DND-41 (cell line): Measurements from ENCODE around the gene INO80.

Source experiments
- ATAC-seq: fragments of 200-7000 bp; cut with Tn5 transposase; 3 replicates; pipeline ENCODE4 v1.9.1; 2021; ENCODE audit warnings: low read depth; ENCODE audit not compliant: insufficient read depth
- DNase-seq: peaks from one replicate; pipeline ENCODE4 v3.0.0-alpha.2; 2020
- H2AFZ ChIP-seq: 2 replicates; pipeline ENCODE4 v1.6.0; 2012; ENCODE audit warnings: low read depth, low read length
- H3K27ac ChIP-seq: 2 replicates; pipeline ENCODE4 v1.5.1; 2012; ENCODE audit warnings: low read length, inconsistent platforms
- H3K27me3 ChIP-seq: fragments of 200-600 bp; sonication (generic); 2 replicates; pipeline ENCODE4 v1.6.0; 2012; ENCODE audit warnings: low read length, mild to moderate bottlenecking, inconsistent platforms; ENCODE audit not compliant: insufficient read depth, poor library complexity
- H3K36me3 ChIP-seq: 2 replicates; pipeline ENCODE4 v1.5.1; 2012; ENCODE audit warnings: low read length, inconsistent platforms; ENCODE audit not compliant: insufficient read depth
- H3K4me1 ChIP-seq: 2 replicates; pipeline ENCODE4 v1.5.1; 2012; ENCODE audit warnings: mild to moderate bottlenecking, low read length; ENCODE audit not compliant: insufficient read depth
- H3K4me2 ChIP-seq: 2 replicates; pipeline ENCODE4 v1.6.0; 2012; ENCODE audit warnings: mild to moderate bottlenecking, moderate library complexity, low read length, inconsistent platforms; ENCODE audit not compliant: insufficient read depth
- H3K4me3 ChIP-seq, 2 experiments: fragments of 200-600 bp in 1 of 2; shearing (Covaris generic) in 1 of 2; 2 replicates each; pipeline ENCODE4 v1.5.1; 2012 to 2016; ENCODE audit warnings: inconsistent platforms in 2 of 2, low read length in 2 of 2, mild to moderate bottlenecking in 2 of 2, low read depth in 1 of 2, moderate library complexity in 1 of 2
- H3K79me2 ChIP-seq: 2 replicates; pipeline ENCODE4 v1.6.0; 2012; ENCODE audit warnings: low read length, inconsistent platforms; ENCODE audit not compliant: insufficient read depth
- H3K9ac ChIP-seq: 2 replicates; pipeline ENCODE4 v1.6.0; 2012; ENCODE audit warnings: low read depth, mild to moderate bottlenecking, inconsistent platforms, low read length, moderate library complexity
- H3K9me3 ChIP-seq: 2 replicates; pipeline ENCODE4 v1.5.1; 2012; ENCODE audit warnings: low read length, moderate library complexity, mild to moderate bottlenecking, inconsistent platforms; ENCODE audit not compliant: insufficient read depth, severe bottlenecking
- H4K20me1 ChIP-seq: 2 replicates; pipeline ENCODE4 v1.6.0; 2012; ENCODE audit warnings: low read length; ENCODE audit not compliant: insufficient read depth
- EZH2 ChIP-seq: IDR thresholded peaks from 3 replicates; pipeline ENCODE4 v1.6.1; 2012; ENCODE audit warnings: borderline replicate concordance, low read depth, mild to moderate bottlenecking, moderate library complexity, low read length, inconsistent platforms; ENCODE audit not compliant: severe bottlenecking
- TF ChIP-seq, protein P1 (sequence below): IDR thresholded peaks from 2 replicates; pipeline ENCODE4 v1.5.1; 2012; ENCODE audit warnings: borderline replicate concordance, low read length, moderate library complexity, mild to moderate bottlenecking; ENCODE audit not compliant: poor library complexity, severe bottlenecking; ENCODE audit errors: extremely low read depth

The INO80 gene

DNA sequence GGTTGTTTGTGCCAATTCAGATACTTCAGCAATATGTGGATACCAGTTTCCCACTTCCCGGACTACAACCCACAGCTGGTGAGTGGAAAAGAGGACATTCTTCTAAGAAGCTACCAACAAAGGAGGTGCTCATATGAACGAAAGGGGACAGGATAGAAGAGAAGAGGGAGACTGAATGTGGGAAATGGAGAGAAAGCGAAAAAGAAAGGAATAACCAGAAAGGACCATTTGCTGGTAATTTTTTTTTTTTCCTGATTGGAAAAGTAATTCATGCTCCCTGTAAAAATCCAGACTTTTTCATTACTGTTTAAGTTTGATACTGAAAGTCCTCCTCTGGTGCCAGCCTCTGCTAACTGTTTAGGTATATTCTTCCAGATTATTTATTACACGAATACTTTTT is 164.3 kb downstream of the INO80 start:
- no peak overlapping the region for H3K4me3 ChIP-seq
- H2AFZ ChIP-seq: no peak overlapping the region
- H3K9me3 ChIP-seq: no peaks in the 10 kb centered on the region
- H3K9ac ChIP-seq: peak overlapping the region; percentile 81; the same call in 1 of the 2 replicates
- no peak for DNase-seq
- no peaks in the 10 kb centered on the region for H3K36me3 ChIP-seq
- no peak overlapping the region; the same call in 1 of the 2 replicates for H3K4me2 ChIP-seq
- H3K79me2 ChIP-seq: no peaks in the 10 kb centered on the region
- no peaks in the 10 kb centered on the region for H4K20me1 ChIP-seq
- no peak overlapping the region for H3K27ac ChIP-seq
- no peak for ATAC-seq
- H3K4me1 ChIP-seq: peaks cover 24% of the 10 kb centered on the region
- TF ChIP-seq EZH2: no peak
- TF ChIP-seq, protein P1, sequence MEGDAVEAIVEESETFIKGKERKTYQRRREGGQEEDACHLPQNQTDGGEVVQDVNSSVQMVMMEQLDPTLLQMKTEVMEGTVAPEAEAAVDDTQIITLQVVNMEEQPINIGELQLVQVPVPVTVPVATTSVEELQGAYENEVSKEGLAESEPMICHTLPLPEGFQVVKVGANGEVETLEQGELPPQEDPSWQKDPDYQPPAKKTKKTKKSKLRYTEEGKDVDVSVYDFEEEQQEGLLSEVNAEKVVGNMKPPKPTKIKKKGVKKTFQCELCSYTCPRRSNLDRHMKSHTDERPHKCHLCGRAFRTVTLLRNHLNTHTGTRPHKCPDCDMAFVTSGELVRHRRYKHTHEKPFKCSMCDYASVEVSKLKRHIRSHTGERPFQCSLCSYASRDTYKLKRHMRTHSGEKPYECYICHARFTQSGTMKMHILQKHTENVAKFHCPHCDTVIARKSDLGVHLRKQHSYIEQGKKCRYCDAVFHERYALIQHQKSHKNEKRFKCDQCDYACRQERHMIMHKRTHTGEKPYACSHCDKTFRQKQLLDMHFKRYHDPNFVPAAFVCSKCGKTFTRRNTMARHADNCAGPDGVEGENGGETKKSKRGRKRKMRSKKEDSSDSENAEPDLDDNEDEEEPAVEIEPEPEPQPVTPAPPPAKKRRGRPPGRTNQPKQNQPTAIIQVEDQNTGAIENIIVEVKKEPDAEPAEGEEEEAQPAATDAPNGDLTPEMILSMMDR: no peak
- no peaks in the 10 kb centered on the region for H3K27me3 ChIP-seq

DNA sequence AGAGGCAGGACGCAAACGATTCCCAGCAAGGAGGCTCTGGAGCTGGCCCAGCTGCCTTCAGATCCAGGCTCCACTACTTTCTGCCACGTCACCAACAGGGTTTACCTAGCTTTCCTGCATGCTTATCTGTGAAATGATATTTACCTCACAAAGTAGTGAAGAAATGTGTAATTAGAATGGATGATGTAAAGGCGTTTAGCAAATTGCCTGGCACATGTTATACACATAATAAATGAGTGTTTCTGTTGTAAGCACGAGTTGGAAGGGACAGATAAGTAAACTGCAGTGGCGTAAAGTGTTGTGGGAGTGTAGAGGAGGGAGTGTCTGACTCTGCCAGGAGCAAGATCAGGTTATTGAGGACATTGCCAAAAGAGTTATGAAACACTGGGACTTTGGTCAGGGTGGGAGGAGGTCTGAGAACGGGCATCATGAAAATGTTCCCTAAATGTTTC is 166.3 kb downstream of the INO80 start:
- Histone ChIP-seq H3K9me3 (no peaks in the 10 kb centered on the region), H3K36me3 (no peaks in the 10 kb centered on the region), H3K79me2 (no peaks in the 10 kb centered on the region), H3K4me3 (no peak overlapping the region), H4K20me1 (no peaks in the 10 kb centered on the region), H3K27me3 (no peaks in the 10 kb centered on the region), H3K9ac (no peak overlapping the region), H3K4me1 (peaks cover 24% of the 10 kb centered on the region), H3K27ac (no peak overlapping the region), H2AFZ (no peak overlapping the region), H3K4me2 (no peak overlapping the region)
- DNase-seq (no peak), ATAC-seq (no peak)
- TF ChIP-seq EZH2: no peak
- TF ChIP-seq, protein P1: no peak

DNA sequence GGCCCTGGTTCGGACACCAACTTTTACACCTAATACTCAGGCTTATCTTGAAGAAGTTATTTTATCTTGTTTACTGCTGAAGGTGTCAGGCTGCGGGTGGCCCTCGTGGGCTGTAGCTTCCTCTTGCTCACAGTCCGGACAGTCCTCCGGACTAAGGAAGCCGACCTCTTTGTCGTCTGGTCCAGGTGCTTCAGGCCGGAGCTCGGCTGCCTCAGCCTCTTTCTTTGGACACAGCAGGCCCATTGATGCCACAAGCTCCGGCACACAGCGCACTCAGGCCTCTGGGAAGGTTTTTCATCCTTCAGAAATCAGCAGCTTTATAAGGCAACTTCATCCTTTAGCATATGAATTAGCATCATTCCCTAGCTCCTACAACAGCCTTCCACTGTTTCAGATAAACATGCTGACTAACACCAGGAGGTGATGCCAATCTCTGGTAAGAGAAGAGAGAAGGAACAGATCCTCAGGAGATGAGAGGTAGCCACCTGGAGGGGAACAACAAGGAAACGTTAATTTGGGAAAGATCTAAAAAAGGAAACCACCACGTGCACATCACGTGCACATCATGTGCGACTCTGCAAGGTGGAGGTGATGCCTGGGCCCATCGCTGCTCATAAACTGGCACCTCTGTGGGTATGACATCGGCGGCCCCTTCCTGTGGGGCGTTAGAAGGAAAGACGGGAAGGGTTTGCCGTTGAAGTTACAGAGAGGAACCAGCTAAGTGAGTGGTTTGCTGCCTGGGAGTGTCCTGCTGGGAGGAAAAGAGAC is 167.2 kb downstream of the INO80 start:
- H3K79me2 ChIP-seq: no peaks in the 10 kb centered on the region

More for the DNA sequence above, 167.2 kb downstream of the INO80 start:
- no peaks in the 10 kb centered on the region for H3K9me3 ChIP-seq
- H3K4me3 ChIP-seq: no peak overlapping the region
- peaks cover 19% of the 10 kb centered on the region for H3K4me1 ChIP-seq
- H3K27ac ChIP-seq: no peak overlapping the region
- H2AFZ ChIP-seq: no peak overlapping the region
- DNase-seq (no peak), ATAC-seq (no peak)
- TF ChIP-seq, protein P1: no peak
- TF ChIP-seq EZH2: no peak
- H3K9ac ChIP-seq: no peak overlapping the region
- H4K20me1 ChIP-seq: no peaks in the 10 kb centered on the region
- H3K27me3 ChIP-seq: no peaks in the 10 kb centered on the region
- no peaks in the 10 kb centered on the region for H3K36me3 ChIP-seq
- no peak overlapping the region for H3K4me2 ChIP-seq
